ENCODE data around the gene CDC37.

DNA sequence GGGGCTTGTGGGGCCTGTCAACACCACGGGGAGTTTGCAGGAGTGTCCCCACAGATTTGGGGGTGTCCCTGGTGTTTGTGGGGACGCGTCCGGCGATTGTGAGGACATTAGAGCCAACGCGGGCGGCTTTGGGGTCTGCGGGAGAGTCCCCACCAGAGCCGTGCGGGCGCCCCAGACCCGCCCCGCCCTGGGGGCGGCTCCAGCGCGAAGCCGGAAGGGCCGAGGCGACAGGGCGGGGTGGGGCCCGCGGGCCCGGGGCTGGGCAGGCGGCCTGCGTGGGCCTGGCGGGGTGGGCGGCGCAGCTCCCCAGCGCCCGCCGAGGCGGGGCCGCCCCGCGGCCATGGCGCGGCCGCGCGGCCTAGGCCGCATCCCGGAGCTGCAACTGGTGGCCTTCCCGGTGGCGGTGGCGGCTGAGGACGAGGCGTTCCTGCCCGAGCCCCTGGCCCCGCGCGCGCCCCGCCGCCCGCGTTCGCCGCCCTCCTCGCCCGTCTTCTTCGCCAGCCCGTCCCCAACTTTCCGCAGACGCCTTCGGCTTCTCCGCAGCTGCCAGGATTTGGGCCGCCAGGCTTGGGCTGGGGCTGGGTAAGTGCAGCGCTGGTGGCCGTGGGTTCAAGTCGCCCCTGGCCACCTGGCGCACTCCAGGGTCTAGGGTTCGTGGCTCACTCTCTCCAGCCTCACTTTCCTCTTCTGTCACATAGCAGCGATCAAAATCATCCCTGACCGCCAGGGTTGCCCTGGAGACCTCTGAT is 27.3 kb upstream of the CDC37 start:
- TF ChIP-seq, protein P1, sequence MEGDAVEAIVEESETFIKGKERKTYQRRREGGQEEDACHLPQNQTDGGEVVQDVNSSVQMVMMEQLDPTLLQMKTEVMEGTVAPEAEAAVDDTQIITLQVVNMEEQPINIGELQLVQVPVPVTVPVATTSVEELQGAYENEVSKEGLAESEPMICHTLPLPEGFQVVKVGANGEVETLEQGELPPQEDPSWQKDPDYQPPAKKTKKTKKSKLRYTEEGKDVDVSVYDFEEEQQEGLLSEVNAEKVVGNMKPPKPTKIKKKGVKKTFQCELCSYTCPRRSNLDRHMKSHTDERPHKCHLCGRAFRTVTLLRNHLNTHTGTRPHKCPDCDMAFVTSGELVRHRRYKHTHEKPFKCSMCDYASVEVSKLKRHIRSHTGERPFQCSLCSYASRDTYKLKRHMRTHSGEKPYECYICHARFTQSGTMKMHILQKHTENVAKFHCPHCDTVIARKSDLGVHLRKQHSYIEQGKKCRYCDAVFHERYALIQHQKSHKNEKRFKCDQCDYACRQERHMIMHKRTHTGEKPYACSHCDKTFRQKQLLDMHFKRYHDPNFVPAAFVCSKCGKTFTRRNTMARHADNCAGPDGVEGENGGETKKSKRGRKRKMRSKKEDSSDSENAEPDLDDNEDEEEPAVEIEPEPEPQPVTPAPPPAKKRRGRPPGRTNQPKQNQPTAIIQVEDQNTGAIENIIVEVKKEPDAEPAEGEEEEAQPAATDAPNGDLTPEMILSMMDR (conservative IDR thresholded peaks at IDR 0.05; ENCODE audit: low read length), result no peak
- no peak for TF ChIP-seq EZH2phosphoT487 (IDR thresholded peaks at IDR 0.05; ENCODE audit: borderline replicate concordance, low read depth, low read length)
